Esophagus (tissue), 2 donors: ENCODE results near the gene NR1I2. TPM values are rescaled to one million over a fixed set of nuclear protein-coding genes. Genes with fewer than 3 reads are reported as not detected.

Experiments
- H3K27ac ChIP-seq, 2 donors: one replicate each; pipeline ENCODE4 v1.5.1; 2013; ENCODE audit warnings: low read depth in 2 of 2, mild to moderate bottlenecking in 2 of 2, inconsistent platforms in 1 of 2, low read length in 1 of 2, moderate library complexity in 1 of 2
- H3K27me3 ChIP-seq, 2 donors: one replicate each; pipeline ENCODE4 v1.6.1; 2013; ENCODE audit warnings: low read length in 2 of 2, control low read depth in 1 of 2, mild to moderate bottlenecking in 1 of 2; ENCODE audit not compliant: insufficient read depth in 2 of 2, control insufficient read depth in 1 of 2
- H3K36me3 ChIP-seq, 2 donors: one replicate each; pipeline ENCODE4 v1.6.1; 2013; ENCODE audit warnings: low read length in 1 of 2; ENCODE audit not compliant: control insufficient read depth in 2 of 2, insufficient read depth in 2 of 2
- H3K4me1 ChIP-seq, 2 donors: one replicate each; pipeline ENCODE4 v1.6.1; 2013; ENCODE audit warnings: low read length in 1 of 2; ENCODE audit not compliant: control insufficient read depth in 2 of 2, insufficient read depth in 2 of 2
- H3K4me3 ChIP-seq, 2 donors: one replicate each; pipeline ENCODE4 v1.5.1; 2013; ENCODE audit warnings: low read length in 2 of 2, mild to moderate bottlenecking in 2 of 2, low read depth in 1 of 2, moderate library complexity in 1 of 2
- H3K9me3 ChIP-seq, 2 donors: one replicate each; pipeline ENCODE4 v1.6.1; 2013; ENCODE audit warnings: mild to moderate bottlenecking in 2 of 2, low read depth in 1 of 2, low read length in 1 of 2, moderate library complexity in 1 of 2; ENCODE audit not compliant: control insufficient read depth in 2 of 2, insufficient read depth in 1 of 2
- WGBS, 2 donors: extraction: QIAGEN DNeasy Blood & Tissue Kit; methylation state at CpG; one replicate each; pipeline ENCODE4 v1.1.7; 2013; 5-methylcytosine and 5-hydroxymethylcytosine counted together
- polyA plus RNA-seq, 2 donors: library from polyadenylated mRNA; stranded (reverse); fragments of 200-250 nt; gene quantifications; one replicate each; pipeline ENCODE4 v1.2.3, GENCODE V29; 2013
- donor health status: healthy with polysubstance abuse.
- donor health status: Bipolar disorder and iron deficiency.

Gene NR1I2
- polyA plus RNA-seq, 2 donors = 0.02 to 0.08 TPM

- WGBS, 2 donors = 91 to 92% methylated on average over 3 of the region's 3 CpGs
These were observed 30.5 kb upstream of the NR1I2 start for GRCh38 chr3:119751423-119751822.

GRCh38 chr3:119759962-119760361 lies 21.9 kb upstream of the NR1I2 start:
- Histone ChIP-seq H3K27me3 (no peaks in the 10 kb centered on the region), H3K9me3 (no peaks in the 10 kb centered on the region), H3K4me3 (no peak overlapping the region), H3K4me1 (no peaks in the 10 kb centered on the region), H3K36me3 (no peaks in the 10 kb centered on the region), H3K27ac (no peak overlapping the region)
- WGBS, 2 donors = 75 to 97% methylated on average over 1 of the region's 1 CpG

More at GRCh38 chr3:119751423-119751822, 30.5 kb upstream of the NR1I2 start:
- Histone ChIP-seq H3K4me3 (no peak overlapping the region), H3K9me3 (no peaks in the 10 kb centered on the region), H3K36me3 (no peaks in the 10 kb centered on the region), H3K27ac (no peak overlapping the region), H3K27me3 (no peaks in the 10 kb centered on the region), H3K4me1 (no peaks in the 10 kb centered on the region)

GRCh38 chr3:119762876-119763275 lies 19.0 kb upstream of the NR1I2 start:
- Histone ChIP-seq H3K27me3 (no peaks in the 10 kb centered on the region), H3K9me3 (no peaks in the 10 kb centered on the region), H3K27ac (no peak overlapping the region), H3K4me3 (no peak overlapping the region), H3K36me3 (no peaks in the 10 kb centered on the region), H3K4me1 (no peaks in the 10 kb centered on the region)
- WGBS, 2 donors = 89 to 93% methylated on average over 2 of the region's 2 CpGs

- H3K4me3 ChIP-seq = no peak overlapping the region
- H3K9me3 ChIP-seq = no peaks in the 10 kb centered on the region
- no peaks in the 10 kb centered on the region for H3K36me3 ChIP-seq
- H3K27ac ChIP-seq = no peak overlapping the region
- no peaks in the 10 kb centered on the region for H3K27me3 ChIP-seq
- H3K4me1 ChIP-seq = no peaks in the 10 kb centered on the region
These were observed 18.4 kb upstream of the NR1I2 start for GRCh38 chr3:119763466-119763865.

- Histone ChIP-seq H3K4me3 (no peak overlapping the region), H3K27me3 (no peaks in the 10 kb centered on the region)
- 94 to 100% methylated on average over 1 of the region's 1 CpG for WGBS, 2 donors
These were observed 16.7 kb upstream of the NR1I2 start for GRCh38 chr3:119765239-119765638.

GRCh38 chr3:119767936-119768601 lies 13.8 kb upstream of the NR1I2 start:
- Histone ChIP-seq H3K27ac (no peak overlapping the region), H3K36me3 (no peaks in the 10 kb centered on the region), H3K27me3 (no peaks in the 10 kb centered on the region), H3K4me1 (no peaks in the 10 kb centered on the region), H3K9me3 (no peaks in the 10 kb centered on the region), H3K4me3 (no peak overlapping the region)
- 92 to 96% methylated on average over 6 of the region's 6 CpGs for WGBS, 2 donors

More at GRCh38 chr3:119765239-119765638, 16.7 kb upstream of the NR1I2 start:
- H3K36me3 ChIP-seq = no peaks in the 10 kb centered on the region
- no peaks in the 10 kb centered on the region for H3K4me1 ChIP-seq
- H3K9me3 ChIP-seq = no peaks in the 10 kb centered on the region
- H3K27ac ChIP-seq = no peak overlapping the region

GRCh38 chr3:119768668-119769393 lies 13.1 kb upstream of the NR1I2 start:
- WGBS, 2 donors = 87 to 88% methylated on average over 9 of the region's 9 CpGs
- no peaks in the 10 kb centered on the region for H3K36me3 ChIP-seq
- no peak overlapping the region for H3K27ac ChIP-seq
- no peak overlapping the region for H3K4me3 ChIP-seq
- H3K4me1 ChIP-seq = no peaks in the 10 kb centered on the region
- no peaks in the 10 kb centered on the region for H3K9me3 ChIP-seq
- no peaks in the 10 kb centered on the region for H3K27me3 ChIP-seq

- Histone ChIP-seq H3K4me3 (no peak overlapping the region), H3K27me3 (no peaks in the 10 kb centered on the region), H3K4me1 (no peaks in the 10 kb centered on the region), H3K36me3 (no peaks in the 10 kb centered on the region), H3K27ac (no peak overlapping the region), H3K9me3 (no peaks in the 10 kb centered on the region)
- WGBS, 2 donors = 58 to 70% methylated on average over 8 of the region's 8 CpGs
These were observed 12.3 kb upstream of the NR1I2 start for GRCh38 chr3:119769394-119770149.

GRCh38 chr3:119774444-119774843 lies 7.5 kb upstream of the NR1I2 start:
- WGBS, 2 donors = 42 to 48% methylated on average over 2 of the region's 2 CpGs
- Histone ChIP-seq H3K36me3 (no peaks in the 10 kb centered on the region), H3K4me3 (no peak overlapping the region), H3K9me3 (no peaks in the 10 kb centered on the region), H3K4me1 (no peaks in the 10 kb centered on the region), H3K27me3 (no peaks in the 10 kb centered on the region), H3K27ac (no peak overlapping the region)
